Peyer's patch (tissue), 4 donors: ENCODE measurements around the gene L3MBTL3.

Experiments used
- CTCF ChIP-seq, 6 experiments: fragments of 450-650 bp in 4 of 6; fragments of 200-600 bp in 2 of 6; sonication (generic) in 1 of 6; IDR thresholded peaks; one replicate each; pipeline ENCODE4 v1.5.1; 2017 to 2019; ENCODE audit warnings: antibody characterized with exemption in 6 of 6, mild to moderate bottlenecking in 3 of 6, moderate library complexity in 1 of 6
- POLR2A ChIP-seq, 2 donors: fragments of 450-650 bp; IDR thresholded peaks; one replicate each; pipeline ENCODE4 v1.5.1; 2017; ENCODE audit warnings: antibody characterized with exemption in 2 of 2, mild to moderate bottlenecking in 2 of 2, moderate library complexity in 2 of 2

- TF ChIP-seq CTCF (IDR thresholded peaks at IDR 0.05) (no peak), POLR2A (IDR thresholded peaks at IDR 0.05) (no peak)
Measured at GRCh38 chr6:129978148-129978916, 40.0 kb upstream of the L3MBTL3 start.
